ENCODE results near the gene RAPGEF5.

DNA sequence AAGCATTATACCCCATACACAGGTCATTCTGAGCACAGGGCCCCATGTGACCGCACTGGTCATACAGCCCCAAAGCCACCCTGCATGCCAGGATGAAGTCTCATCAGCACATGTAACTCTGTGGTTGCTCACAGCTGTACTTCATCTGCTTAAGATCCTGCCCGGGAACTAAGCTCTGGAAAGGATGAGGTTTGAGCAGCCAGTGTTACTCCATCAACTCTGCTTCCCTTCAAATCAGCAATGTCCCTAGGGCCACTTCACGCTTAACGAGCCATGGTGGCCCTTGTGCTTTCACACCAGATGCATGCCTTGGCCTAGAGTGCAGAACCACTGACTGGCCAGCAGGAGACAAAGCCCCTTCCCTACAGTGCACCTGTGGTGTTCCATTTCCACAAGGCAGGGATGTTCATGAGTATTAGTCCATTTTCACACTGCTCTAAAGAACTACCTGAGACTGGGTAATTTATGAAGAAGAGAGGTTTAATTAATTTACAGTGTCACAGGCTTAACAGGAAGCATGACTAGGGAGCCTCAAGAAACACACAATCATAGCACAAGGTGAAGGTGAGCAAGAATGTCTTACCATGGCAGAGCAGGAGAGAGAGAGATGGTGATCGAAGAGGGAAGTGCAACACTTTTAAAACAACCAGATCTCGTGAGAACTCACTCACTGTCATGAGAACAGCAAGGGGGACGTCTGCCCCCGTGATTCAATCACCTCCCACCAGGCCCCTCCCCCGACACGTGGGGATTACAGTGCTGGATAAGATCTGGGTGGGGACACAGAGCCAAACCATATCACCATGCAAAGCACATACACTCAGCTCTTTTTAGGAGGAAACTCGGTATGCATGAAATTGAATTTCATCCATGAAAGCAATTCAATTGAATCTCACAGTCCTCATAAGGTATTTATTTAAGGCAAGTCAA, 262.3 kb downstream of the RAPGEF5 start:
- TF ChIP-seq, protein P1, sequence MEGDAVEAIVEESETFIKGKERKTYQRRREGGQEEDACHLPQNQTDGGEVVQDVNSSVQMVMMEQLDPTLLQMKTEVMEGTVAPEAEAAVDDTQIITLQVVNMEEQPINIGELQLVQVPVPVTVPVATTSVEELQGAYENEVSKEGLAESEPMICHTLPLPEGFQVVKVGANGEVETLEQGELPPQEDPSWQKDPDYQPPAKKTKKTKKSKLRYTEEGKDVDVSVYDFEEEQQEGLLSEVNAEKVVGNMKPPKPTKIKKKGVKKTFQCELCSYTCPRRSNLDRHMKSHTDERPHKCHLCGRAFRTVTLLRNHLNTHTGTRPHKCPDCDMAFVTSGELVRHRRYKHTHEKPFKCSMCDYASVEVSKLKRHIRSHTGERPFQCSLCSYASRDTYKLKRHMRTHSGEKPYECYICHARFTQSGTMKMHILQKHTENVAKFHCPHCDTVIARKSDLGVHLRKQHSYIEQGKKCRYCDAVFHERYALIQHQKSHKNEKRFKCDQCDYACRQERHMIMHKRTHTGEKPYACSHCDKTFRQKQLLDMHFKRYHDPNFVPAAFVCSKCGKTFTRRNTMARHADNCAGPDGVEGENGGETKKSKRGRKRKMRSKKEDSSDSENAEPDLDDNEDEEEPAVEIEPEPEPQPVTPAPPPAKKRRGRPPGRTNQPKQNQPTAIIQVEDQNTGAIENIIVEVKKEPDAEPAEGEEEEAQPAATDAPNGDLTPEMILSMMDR (IDR thresholded peaks at IDR 0.05): no peak
- no peak for TF ChIP-seq POLR2A (IDR thresholded peaks at IDR 0.05)

Data from thyroid gland (tissue), 4 donors.